ENCODE measurements around the gene SEMA3F. TPM values are rescaled to one million over a fixed set of nuclear protein-coding genes. Genes with fewer than 3 reads are reported as not detected.

SEMA3F gene
- total and polyA plus RNA-seq, 2 donors (not counting 3 experiments of a cell fraction or from before 2014, with no cell fraction given): 65.8 to 99.1 TPM

GRCh38 chr3:50147447-50147846 is 7.7 kb upstream of the SEMA3F start:
- no peaks in the 10 kb centered on the region for H4K20me1 ChIP-seq (replicated peaks; ENCODE audit: control insufficient read depth, extremely low read depth, insufficient read depth, low read length)
- no peaks in the 10 kb centered on the region for H3K27me3 ChIP-seq (ENCODE audit: control insufficient read depth in 2 of 2, insufficient read depth in 2 of 2, low read length in 2 of 2)
- no TSS peak for BruUV-seq (replicated peaks)
- POLR2A ChIA-PET: no interaction called here
- CTCF ChIA-PET: no interaction called here
- H3K79me2 ChIP-seq (ENCODE audit: control insufficient read depth, insufficient read depth, low read length): no peaks in the 10 kb centered on the region
- FAIRE-seq (no peak), DNase-seq (ENCODE audit: low read depth, low spot score) (no peak)
- no peaks in the 10 kb centered on the region for H3K4me1 ChIP-seq (ENCODE audit: control insufficient read depth, extremely low read depth, insufficient read depth, low read length)
- dilution Hi-C loops (cut with MboI; ENCODE audit: extremely low pct_ligation_motif_present, low sequenced_read_pairs) (no loop called here), intact Hi-C loops (cut with micrococcal nuclease) (no loop called here)
- no peak overlapping the region for H2AFZ ChIP-seq (ENCODE audit: low read depth, low read length)
- no peaks in the 10 kb centered on the region for H3K9me3 ChIP-seq (replicated peaks; ENCODE audit: control insufficient read depth, insufficient read depth, low read length)
- H3K4me2 ChIP-seq (ENCODE audit: insufficient read depth, low read length): no peak overlapping the region
- H3K9ac ChIP-seq (replicated peaks; ENCODE audit: extremely low read depth, insufficient read depth, low read length): no peak overlapping the region
- H3K9me1 ChIP-seq (replicated peaks; ENCODE audit: control insufficient read depth, extremely low read depth, insufficient read depth, low read length): no peaks in the 10 kb centered on the region
- H3K4me3 ChIP-seq (replicated peaks in 1 of 3; ENCODE audit: insufficient read depth in 1 of 3, low read depth in 1 of 3, low read length in 3 of 3): no peak overlapping the region
- H3K27ac ChIP-seq (ENCODE audit: insufficient read depth, low read depth, low read length): no peak overlapping the region
- no peaks in the 10 kb centered on the region for H3K36me3 ChIP-seq (ENCODE audit: control insufficient read depth in 2 of 2, extremely low read depth in 1 of 2, insufficient read depth in 2 of 2, low read length in 2 of 2)
- TF ChIP-seq MYC (IDR thresholded peaks at IDR 0.05; ENCODE audit: low read depth, low read length) (no peak), POLR2AphosphoS5 (IDR thresholded peaks at IDR 0.05; ENCODE audit: insufficient read depth, low read depth, low read length) (no peak), POLR2A (IDR thresholded peaks at IDR 0.05; ENCODE audit: low read depth, low read length) (no peak), GATA2 (IDR thresholded peaks at IDR 0.05; ENCODE audit: insufficient read depth, insufficient read length, low read depth, low read length) (no peak), JUN (IDR thresholded peaks at IDR 0.05; ENCODE audit: borderline replicate concordance, insufficient read depth, insufficient read length, low read depth) (no peak), EZH2 (IDR thresholded peaks at IDR 0.05; ENCODE audit: borderline replicate concordance, low read depth, low read length, severe bottlenecking) (no peak), FOS (IDR thresholded peaks at IDR 0.05; ENCODE audit: borderline replicate concordance, insufficient read depth, low read length) (no peak)
- TF ChIP-seq, protein P1, sequence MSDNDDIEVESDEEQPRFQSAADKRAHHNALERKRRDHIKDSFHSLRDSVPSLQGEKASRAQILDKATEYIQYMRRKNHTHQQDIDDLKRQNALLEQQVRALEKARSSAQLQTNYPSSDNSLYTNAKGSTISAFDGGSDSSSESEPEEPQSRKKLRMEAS (IDR thresholded peaks at IDR 0.05; ENCODE audit: insufficient read depth, insufficient read length): no peak
- TF ChIP-seq, protein P2, sequence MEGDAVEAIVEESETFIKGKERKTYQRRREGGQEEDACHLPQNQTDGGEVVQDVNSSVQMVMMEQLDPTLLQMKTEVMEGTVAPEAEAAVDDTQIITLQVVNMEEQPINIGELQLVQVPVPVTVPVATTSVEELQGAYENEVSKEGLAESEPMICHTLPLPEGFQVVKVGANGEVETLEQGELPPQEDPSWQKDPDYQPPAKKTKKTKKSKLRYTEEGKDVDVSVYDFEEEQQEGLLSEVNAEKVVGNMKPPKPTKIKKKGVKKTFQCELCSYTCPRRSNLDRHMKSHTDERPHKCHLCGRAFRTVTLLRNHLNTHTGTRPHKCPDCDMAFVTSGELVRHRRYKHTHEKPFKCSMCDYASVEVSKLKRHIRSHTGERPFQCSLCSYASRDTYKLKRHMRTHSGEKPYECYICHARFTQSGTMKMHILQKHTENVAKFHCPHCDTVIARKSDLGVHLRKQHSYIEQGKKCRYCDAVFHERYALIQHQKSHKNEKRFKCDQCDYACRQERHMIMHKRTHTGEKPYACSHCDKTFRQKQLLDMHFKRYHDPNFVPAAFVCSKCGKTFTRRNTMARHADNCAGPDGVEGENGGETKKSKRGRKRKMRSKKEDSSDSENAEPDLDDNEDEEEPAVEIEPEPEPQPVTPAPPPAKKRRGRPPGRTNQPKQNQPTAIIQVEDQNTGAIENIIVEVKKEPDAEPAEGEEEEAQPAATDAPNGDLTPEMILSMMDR (IDR thresholded peaks at IDR 0.05; ENCODE audit: extremely low read depth in 1 of 2, insufficient read depth in 1 of 2, low read depth in 1 of 2, low read length in 2 of 2): no peak

All from endothelial cell of umbilical vein (primary cell).